Endodermal cell (in vitro differentiated cells): Measurements from ENCODE around the gene ATP2A3. TPM values are rescaled to one million over a fixed set of nuclear protein-coding genes. Genes with fewer than 3 reads are reported as not detected.
A peak's percentile ranks its signal among the peaks of the same experiment; 100 is the strongest.

ENCODE experiments used
- DNase-seq: peaks from one replicate; pipeline ENCODE4 v3.0.0-alpha.2; 2017
- H3K27ac ChIP-seq: 2 replicates; pipeline ENCODE4 v1.5.1; 2013; ENCODE audit warnings: mild to moderate bottlenecking, low read depth, low read length, moderate library complexity
- H3K27me3 ChIP-seq: 2 replicates; pipeline ENCODE4 v1.6.1; 2013; ENCODE audit warnings: mild to moderate bottlenecking, low read length, moderate library complexity; ENCODE audit not compliant: insufficient read depth, control insufficient read depth, poor library complexity, severe bottlenecking
- H3K36me3 ChIP-seq: 2 replicates; pipeline ENCODE4 v1.7.0; 2013; ENCODE audit warnings: mild to moderate bottlenecking, low read length, moderate library complexity; ENCODE audit not compliant: control insufficient read depth, insufficient read depth
- H3K4me1 ChIP-seq: one replicate; pipeline ENCODE4 v1.7.0; 2013; ENCODE audit warnings: low read length; ENCODE audit not compliant: control insufficient read depth, insufficient read depth
- H3K4me3 ChIP-seq: 2 replicates; pipeline ENCODE4 v1.5.1; 2013; ENCODE audit warnings: mild to moderate bottlenecking, low read length, moderate library complexity
- H3K9ac ChIP-seq: 2 replicates; pipeline ENCODE4 v1.6.1; 2013; ENCODE audit warnings: mild to moderate bottlenecking, low read length, moderate library complexity; ENCODE audit not compliant: poor library complexity, severe bottlenecking; ENCODE audit errors: extremely low read depth
- H3K9me3 ChIP-seq: 2 replicates; pipeline ENCODE4 v1.6.1; 2013; ENCODE audit warnings: mild to moderate bottlenecking, low read length, moderate library complexity; ENCODE audit not compliant: control insufficient read depth
- H3K27ac Mint-ChIP-seq: 2 replicates; pipeline ENCODE4 v1.8.0; 2020; ENCODE audit warnings: mixed read lengths
- H3K27me3 Mint-ChIP-seq: 2 replicates; pipeline ENCODE4 v1.8.0; 2021; ENCODE audit warnings: mild to moderate bottlenecking, mixed read lengths; ENCODE audit not compliant: insufficient read depth
- H3K36me3 Mint-ChIP-seq: 2 replicates; pipeline ENCODE4 v1.8.0; 2020; ENCODE audit warnings: low read depth, mixed read lengths
- H3K4me1 Mint-ChIP-seq: 2 replicates; pipeline ENCODE4 v1.8.0; 2020; ENCODE audit warnings: mixed read lengths
- H3K4me3 Mint-ChIP-seq: 2 replicates; pipeline ENCODE4 v1.8.0; 2020; ENCODE audit warnings: mild to moderate bottlenecking, moderate library complexity, mixed read lengths
- H3K9me3 Mint-ChIP-seq: 2 replicates; pipeline ENCODE4 v1.8.0; 2020; ENCODE audit warnings: mild to moderate bottlenecking, mixed read lengths
- CTCF ChIP-seq: fragments of 200-600 bp; sonication (generic); conservative IDR thresholded peaks from 2 replicates; pipeline ENCODE4 v1.5.0; 2021; ENCODE audit warnings: antibody characterized with exemption, mild to moderate bottlenecking
- WGBS, 2 experiments: methylation state at CpG; one replicate each; pipeline versions ENCODE4 v1.1.5 to v1.1.7; 2013; ENCODE audit warnings: missing lambda C conversion rate in 2 of 2, mixed read lengths in 1 of 2; ENCODE audit not compliant: insufficient coverage in 1 of 2, insufficient read length in 1 of 2; 5-methylcytosine and 5-hydroxymethylcytosine counted together
- total RNA-seq, 2 donors: library from RNA; stranded (reverse); fragmentation: NEBNext Ultra II Directional in 1 of 2; extraction: Animal tissue kit (Norgen Biotek cat#: 25700) in 1 of 2; gene quantifications; 2 replicates in 1 of 2; 3 replicates in 1 of 2; pipeline ENCODE4 v1.2.1, GENCODE V29; 2021

ATP2A3 gene
- total RNA-seq, 2 donors from 2014 or later = 1.4 to 3.7 TPM

GRCh38 chr17:3947318-3947810 is 16.9 kb downstream of the ATP2A3 start:
- no peak overlapping the region for H3K4me3 ChIP-seq
- H3K9ac ChIP-seq = no peak overlapping the region
- Mint-ChIP-seq H3K27ac (no peak overlapping the region), H3K36me3 (no peaks in the 10 kb centered on the region), H3K4me1 (no peaks in the 10 kb centered on the region), H3K27me3 (peaks cover 21% of the 10 kb centered on the region), H3K9me3 (no peaks in the 10 kb centered on the region), H3K4me3 (no peak overlapping the region)
- WGBS, 2 experiments = 94 to 97% methylated on average over 40 to 43 of the region's 43 CpGs
- H3K4me1 ChIP-seq = no peaks in the 10 kb centered on the region
- H3K36me3 ChIP-seq = no peaks in the 10 kb centered on the region
- no peak for DNase-seq
- no peak for TF ChIP-seq CTCF
- no peaks in the 10 kb centered on the region for H3K9me3 ChIP-seq
- no peak overlapping the region for H3K27ac ChIP-seq
- peaks cover 12% of the 10 kb centered on the region for H3K27me3 ChIP-seq

GRCh38 chr17:3946711-3947235 is 17.5 kb downstream of the ATP2A3 start:
- H3K9ac ChIP-seq = no peak overlapping the region
- H3K4me3 Mint-ChIP-seq = no peak overlapping the region
- DNase-seq = no peak
- no peaks in the 10 kb centered on the region for H3K9me3 ChIP-seq
- H3K36me3 Mint-ChIP-seq = no peaks in the 10 kb centered on the region
- H3K27me3 Mint-ChIP-seq = peaks cover 21% of the 10 kb centered on the region
- no peak overlapping the region for H3K27ac ChIP-seq
- 75 to 87% methylated on average over 1 to 5 of the region's 5 CpGs for WGBS, 2 experiments
- no peaks in the 10 kb centered on the region for H3K36me3 ChIP-seq
- no peak for TF ChIP-seq CTCF
- H3K4me1 ChIP-seq = no peaks in the 10 kb centered on the region
- no peaks in the 10 kb centered on the region for H3K9me3 Mint-ChIP-seq
- H3K27me3 ChIP-seq = peaks cover 12% of the 10 kb centered on the region
- H3K4me3 ChIP-seq = no peak overlapping the region
- no peak overlapping the region for H3K27ac Mint-ChIP-seq
- no peaks in the 10 kb centered on the region for H3K4me1 Mint-ChIP-seq

- Mint-ChIP-seq H3K9me3 (no peaks in the 10 kb centered on the region), H3K4me3 (peak overlapping the region; percentile 40), H3K27me3 (peaks cover 21% of the 10 kb centered on the region), H3K27ac (no peak overlapping the region), H3K4me1 (no peaks in the 10 kb centered on the region), H3K36me3 (no peaks in the 10 kb centered on the region)
- peaks cover 12% of the 10 kb centered on the region for H3K27me3 ChIP-seq
- WGBS, 2 experiments = 27 to 43% methylated on average over 21 to 68 of the region's 68 CpGs
- H3K36me3 ChIP-seq = no peaks in the 10 kb centered on the region
- no peaks in the 10 kb centered on the region for H3K4me1 ChIP-seq
- DNase-seq = peak; percentile 98
- no peak for TF ChIP-seq CTCF
- H3K4me3 ChIP-seq = no peak overlapping the region
- no peaks in the 10 kb centered on the region for H3K9me3 ChIP-seq
- H3K27ac ChIP-seq = no peak overlapping the region
- no peak overlapping the region for H3K9ac ChIP-seq
These were observed 19.5 kb downstream of the ATP2A3 start for GRCh38 chr17:3944485-3945388.
